Activated B cell treated with CpG ODN at 0.5 μM for 24 hours (primary cell): Measurements from ENCODE around the gene AADAC. TPM values are rescaled to one million over a fixed set of nuclear protein-coding genes. Genes with fewer than 3 reads are reported as not detected.
"Not testable (repeated sequence)": the region's sequence is repeated elsewhere in the genome, so short reads cannot be mapped to it uniquely, and the experiment has no call there.

Source experiments
- ATAC-seq: fragments of 200-7000 bp; cut with Tn5 transposase; one replicate; pipeline ENCODE4 v1.10.0; 2021; ENCODE audit warnings: low read depth, mild to moderate bottlenecking, moderate library complexity
- CTCF ChIA-PET: fragments of 350-600 bp; sonication (Branson Sonifier 250); formaldehyde crosslinking; loops from one replicate; lab custom pipeline; 2021; ENCODE audit warnings: antibody characterized with exemption; lab: Charles Lee
- POLR2A ChIA-PET: fragments of 350-600 bp; sonication (Branson Sonifier 250); formaldehyde crosslinking; loops from one replicate; lab custom pipeline; 2021; ENCODE audit warnings: antibody characterized with exemption; lab: Charles Lee
- DNase-seq: peaks from one replicate; pipeline ENCODE4 v3.0.0; 2022
- H3K27ac Mint-ChIP-seq: one replicate; pipeline ENCODE4 v1.8.0; 2020; ENCODE audit warnings: mixed read lengths
- H3K27me3 Mint-ChIP-seq: one replicate; pipeline ENCODE4 v1.8.0; 2021; ENCODE audit warnings: mixed read lengths
- H3K36me3 Mint-ChIP-seq: one replicate; pipeline ENCODE4 v1.8.0; 2021; ENCODE audit warnings: low read depth, mixed read lengths
- H3K4me1 Mint-ChIP-seq: one replicate; pipeline ENCODE4 v1.8.0; 2021; ENCODE audit warnings: mixed read lengths
- H3K4me3 Mint-ChIP-seq: one replicate; pipeline ENCODE4 v1.8.0; 2020; ENCODE audit warnings: mild to moderate bottlenecking, mixed read lengths
- H3K9me3 Mint-ChIP-seq: one replicate; pipeline ENCODE4 v1.8.0; 2020; ENCODE audit warnings: mixed read lengths
- intact Hi-C: fragments of 100-400 bp; cut with micrococcal nuclease; formaldehyde crosslinking; loops from one replicate; pipeline ENCODE4 v1.15.1; 2024
- total RNA-seq: library from RNA; stranded (reverse); gene quantifications from 2 replicates; pipeline ENCODE4 v1.2.3, GENCODE V29; 2022
- TF ChIP-seq, protein P1 (sequence below): fragments of 200-600 bp; IDR thresholded peaks from one replicate; pipeline ENCODE4 v1.8.0; 2022; ENCODE audit warnings: antibody characterized with exemption, mild to moderate bottlenecking

AADAC gene
- total RNA-seq, 1 donor from 2014 or later = not detected

DNA sequence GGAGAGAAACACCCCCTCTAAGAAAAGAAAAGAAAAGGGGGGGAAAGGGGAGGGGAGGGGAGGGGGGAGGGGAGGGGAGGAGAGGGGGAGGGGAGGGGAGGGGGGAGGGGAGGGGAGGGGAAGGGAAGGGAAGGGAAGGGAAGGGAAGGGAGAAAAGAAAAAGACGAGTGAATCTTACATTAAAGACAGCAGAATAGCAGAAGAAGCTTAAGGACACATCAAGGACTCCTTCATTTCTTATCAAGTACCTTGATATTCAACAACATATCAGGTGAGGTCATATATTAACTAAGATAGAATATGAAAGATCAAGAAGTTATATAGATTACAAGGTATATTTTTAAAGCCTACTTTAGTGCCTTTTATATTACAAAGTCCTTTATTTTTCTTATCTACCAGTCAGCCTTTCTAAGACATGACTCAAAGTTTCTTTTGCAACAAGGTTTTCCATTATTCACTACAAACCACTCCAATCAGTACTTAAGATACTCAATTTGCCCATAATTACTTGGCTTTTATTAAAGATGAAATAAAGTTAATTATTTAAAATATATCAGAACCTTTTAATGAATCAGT, 17.7 kb upstream of the AADAC start:
- Mint-ChIP-seq H3K27ac (no peak overlapping the region), H3K27me3 (peaks cover 2% of the 10 kb centered on the region), H3K9me3 (no peaks in the 10 kb centered on the region), H3K4me3 (no peak overlapping the region), H3K4me1 (no peaks in the 10 kb centered on the region), H3K36me3 (no peaks in the 10 kb centered on the region)
- POLR2A ChIA-PET = no interaction called here
- ATAC-seq (no peak), DNase-seq (no peak)
- TF ChIP-seq, protein P1, sequence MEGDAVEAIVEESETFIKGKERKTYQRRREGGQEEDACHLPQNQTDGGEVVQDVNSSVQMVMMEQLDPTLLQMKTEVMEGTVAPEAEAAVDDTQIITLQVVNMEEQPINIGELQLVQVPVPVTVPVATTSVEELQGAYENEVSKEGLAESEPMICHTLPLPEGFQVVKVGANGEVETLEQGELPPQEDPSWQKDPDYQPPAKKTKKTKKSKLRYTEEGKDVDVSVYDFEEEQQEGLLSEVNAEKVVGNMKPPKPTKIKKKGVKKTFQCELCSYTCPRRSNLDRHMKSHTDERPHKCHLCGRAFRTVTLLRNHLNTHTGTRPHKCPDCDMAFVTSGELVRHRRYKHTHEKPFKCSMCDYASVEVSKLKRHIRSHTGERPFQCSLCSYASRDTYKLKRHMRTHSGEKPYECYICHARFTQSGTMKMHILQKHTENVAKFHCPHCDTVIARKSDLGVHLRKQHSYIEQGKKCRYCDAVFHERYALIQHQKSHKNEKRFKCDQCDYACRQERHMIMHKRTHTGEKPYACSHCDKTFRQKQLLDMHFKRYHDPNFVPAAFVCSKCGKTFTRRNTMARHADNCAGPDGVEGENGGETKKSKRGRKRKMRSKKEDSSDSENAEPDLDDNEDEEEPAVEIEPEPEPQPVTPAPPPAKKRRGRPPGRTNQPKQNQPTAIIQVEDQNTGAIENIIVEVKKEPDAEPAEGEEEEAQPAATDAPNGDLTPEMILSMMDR = no peak
- CTCF ChIA-PET = no interaction called here
- intact Hi-C loops = no loop called here

DNA sequence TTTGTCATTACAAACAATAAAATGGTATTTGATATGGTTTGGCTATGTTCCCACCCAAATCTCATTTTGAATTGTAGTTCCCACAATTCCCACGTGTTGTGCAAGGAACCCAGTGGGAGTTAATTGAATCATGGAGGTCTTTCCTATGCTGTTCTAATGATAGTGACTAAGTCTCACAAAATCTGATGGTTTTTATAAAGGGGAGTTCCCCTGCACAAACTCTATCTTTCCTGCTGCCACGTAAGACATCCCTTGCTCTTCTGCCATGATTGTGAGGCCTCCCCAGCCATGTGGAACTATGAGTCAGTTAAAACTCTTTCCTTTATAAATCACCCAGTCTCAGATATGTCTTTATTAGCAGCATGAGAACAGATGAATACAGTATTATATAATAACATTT, 15.4 kb upstream of the AADAC start:
- ATAC-seq (no peak), DNase-seq (no peak)
- intact Hi-C loops = no loop called here
- no peaks in the 10 kb centered on the region for H3K36me3 Mint-ChIP-seq
- no peak overlapping the region for H3K4me3 Mint-ChIP-seq
- peaks cover 2% of the 10 kb centered on the region for H3K27me3 Mint-ChIP-seq
- TF ChIP-seq, protein P1 = no peak
- no peaks in the 10 kb centered on the region for H3K9me3 Mint-ChIP-seq
- H3K4me1 Mint-ChIP-seq = no peaks in the 10 kb centered on the region
- no peak overlapping the region for H3K27ac Mint-ChIP-seq
- ChIA-PET CTCF (no interaction called here), POLR2A (no interaction called here)

DNA sequence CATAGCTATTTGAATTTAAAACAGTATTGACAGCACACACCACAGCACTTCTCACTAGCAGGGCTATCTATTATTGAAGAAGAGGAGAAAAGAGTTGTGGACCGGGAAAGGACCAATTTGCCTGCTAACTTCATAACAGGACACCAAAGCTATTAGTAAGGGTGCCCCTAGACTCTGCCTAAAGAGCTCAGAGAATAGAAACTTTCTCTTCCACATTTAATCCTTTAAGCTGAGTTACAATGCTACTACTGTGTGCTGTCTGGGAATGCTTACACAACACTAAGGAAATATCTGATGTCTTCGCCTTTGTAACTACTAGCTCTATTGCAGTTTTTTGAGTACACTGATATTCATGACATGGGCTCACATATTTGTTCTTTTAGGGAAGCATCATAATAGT, 13.5 kb upstream of the AADAC start:
- CTCF ChIA-PET = no interaction called here
- Mint-ChIP-seq H3K4me1 (no peaks in the 10 kb centered on the region), H3K4me3 (no peak overlapping the region), H3K27ac (no peak overlapping the region), H3K27me3 (no peaks in the 10 kb centered on the region), H3K9me3 (no peaks in the 10 kb centered on the region), H3K36me3 (no peaks in the 10 kb centered on the region)
- no peak for ATAC-seq
- POLR2A ChIA-PET = no interaction called here
- DNase-seq = no peak
- TF ChIP-seq, protein P1 = no peak
- intact Hi-C loops = no loop called here

DNA sequence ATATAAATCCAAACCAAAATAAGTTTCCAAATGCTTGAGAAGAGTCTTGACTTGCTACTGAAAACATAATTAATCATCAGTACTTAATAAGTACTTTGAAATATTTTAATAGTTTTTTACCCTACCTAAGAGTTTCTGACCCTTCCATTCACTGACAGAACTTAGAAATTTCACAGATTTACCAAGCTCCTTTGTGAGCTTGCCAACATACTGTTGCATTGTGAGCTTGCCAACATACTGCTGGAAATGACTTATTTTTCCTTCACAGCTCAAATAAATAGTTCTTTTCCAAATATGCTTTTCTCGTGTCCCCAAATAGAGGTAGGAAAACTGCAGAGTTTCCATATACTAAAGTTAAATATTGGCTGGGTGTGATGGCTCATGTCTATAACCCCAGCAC, 9.6 kb upstream of the AADAC start:
- Mint-ChIP-seq H3K27me3 (no peaks in the 10 kb centered on the region), H3K36me3 (no peaks in the 10 kb centered on the region), H3K27ac (no peak overlapping the region), H3K9me3 (peaks cover 7% of the 10 kb centered on the region), H3K4me3 (no peak overlapping the region), H3K4me1 (no peaks in the 10 kb centered on the region)
- ChIA-PET POLR2A (no interaction called here), CTCF (interaction anchor here (0.8 kb wide), 1 partner anchor 96 kb away, joined by 3 read pairs; no protein-coding TSS in a partner anchor)
- TF ChIP-seq, protein P1 = no peak
- ATAC-seq (no peak), DNase-seq (no peak)
- intact Hi-C loops = no loop called here

- intact Hi-C loops = no loop called here
- H3K4me3 Mint-ChIP-seq = no peak overlapping the region
- no peak for ATAC-seq
Measured at GRCh38 chr3:151806838-151807237, 7.1 kb upstream of the AADAC start.

GRCh38 chr3:151808926-151809325, 5.0 kb upstream of the AADAC start:
- ATAC-seq, H3K36me3 Mint-ChIP-seq, H3K27ac Mint-ChIP-seq, POLR2A ChIA-PET, DNase-seq, H3K9me3 Mint-ChIP-seq, H3K4me3 Mint-ChIP-seq, H3K4me1 Mint-ChIP-seq, H3K27me3 Mint-ChIP-seq, CTCF ChIA-PET, intact Hi-C loops: not testable (repeated sequence)

More at GRCh38 chr3:151806838-151807237, 7.1 kb upstream of the AADAC start:
- Mint-ChIP-seq H3K36me3 (no peaks in the 10 kb centered on the region), H3K27me3 (no peaks in the 10 kb centered on the region), H3K4me1 (no peaks in the 10 kb centered on the region), H3K27ac (no peak overlapping the region), H3K9me3 (peaks cover 7% of the 10 kb centered on the region)
- DNase-seq = no peak
- ChIA-PET CTCF (no interaction called here), POLR2A (no interaction called here)
- TF ChIP-seq, protein P1 = no peak
